Sigmoid colon (tissue), 4 donors: ENCODE results near the gene UNC119.

Source experiments
- CTCF ChIP-seq, 4 experiments: fragments of 450-650 bp in 3 of 4; fragments of 200-600 bp in 1 of 4; IDR thresholded peaks; one replicate each; pipeline ENCODE4 v1.5.1; 2016 to 2019; ENCODE audit warnings: antibody characterized with exemption in 4 of 4, mild to moderate bottlenecking in 3 of 4, moderate library complexity in 2 of 4
- EP300 ChIP-seq, 4 donors: sonication (generic); formaldehyde crosslinking; IDR thresholded peaks; one replicate each; pipeline ENCODE4 v1.6.1; 2017; ENCODE audit warnings: antibody characterized with exemption in 4 of 4
- POLR2A ChIP-seq, 2 donors: fragments of 450-650 bp; IDR thresholded peaks; one replicate each; pipeline ENCODE4 v1.6.1; 2016; ENCODE audit warnings: antibody characterized with exemption in 2 of 2, mild to moderate bottlenecking in 2 of 2, moderate library complexity in 2 of 2
- POLR2AphosphoS5 ChIP-seq, 4 donors: sonication (generic); formaldehyde crosslinking; IDR thresholded peaks; one replicate each; pipeline ENCODE4 v1.6.1; 2017; ENCODE audit warnings: antibody characterized with exemption in 4 of 4

- TF ChIP-seq CTCF (IDR thresholded peaks at IDR 0.05) (no peak), POLR2A (IDR thresholded peaks at IDR 0.05) (no peak), POLR2AphosphoS5 (IDR thresholded peaks at IDR 0.05) (no peak), EP300 (IDR thresholded peaks at IDR 0.05) (no peak)
Measured at GRCh38 chr17:28598389-28598788, 46.0 kb upstream of the UNC119 start.
